ENCODE data around the gene BIRC3.

BIRC3 gene

GRCh38 chr11:102276362-102276761, 40.9 kb upstream of the BIRC3 start:
- Histone ChIP-seq H3K79me1 (ENCODE audit: low read depth, low read length) (no peaks in the 10 kb centered on the region), H3K4me3 (ENCODE audit: low read length in 2 of 2) (no peak overlapping the region), H3K4ac (ENCODE audit: low read length) (no peak overlapping the region), H2BK5ac (ENCODE audit: low read length) (no peak overlapping the region), H3K4me1 (ENCODE audit: control insufficient read depth in 2 of 2, insufficient read depth in 1 of 2, low read depth in 1 of 2, low read length in 2 of 2) (peaks cover 3 to 4% of the 10 kb centered on the region in 2 donors), H3K14ac (ENCODE audit: low read length) (no peak overlapping the region), H3K9me3 (replicated peaks in 1 of 2; ENCODE audit: control insufficient read depth in 2 of 2, insufficient read depth in 1 of 2, low read depth in 1 of 2, low read length in 2 of 2) (peaks cover 0 to 6% of the 10 kb centered on the region in 2 donors), H3K18ac (ENCODE audit: low read length) (no peak overlapping the region), H2BK15ac (ENCODE audit: low read length) (no peak overlapping the region), H3K27me3 (ENCODE audit: control insufficient read depth in 3 of 3, insufficient read depth in 3 of 3, low read depth in 1 of 3, low read length in 3 of 3) (no peaks in the 10 kb centered on the region), H2BK12ac (ENCODE audit: low read length) (no peak overlapping the region), H3K9ac (ENCODE audit: low read depth, low read length, poor library complexity) (no peak overlapping the region), H4K91ac (ENCODE audit: low read depth, low read length, poor library complexity) (no peak overlapping the region), H3K27ac (replicated peaks; ENCODE audit: low read length) (no peak overlapping the region), H2AK5ac (ENCODE audit: low read depth, low read length) (no peak overlapping the region), H2BK120ac (ENCODE audit: low read depth, low read length) (no peak overlapping the region), H4K8ac (ENCODE audit: low read depth, low read length) (no peak overlapping the region), H3K23ac (ENCODE audit: low read depth, low read length, poor library complexity) (no peak overlapping the region), H2AFZ (ENCODE audit: low read length) (no peak overlapping the region), H3K36me3 (replicated peaks in 1 of 2; ENCODE audit: control insufficient read depth in 2 of 2, insufficient read depth in 2 of 2, low read length in 2 of 2) (no peaks in the 10 kb centered on the region), H3K4me2 (ENCODE audit: insufficient read depth, low read length, poor library complexity, severe bottlenecking) (no peak overlapping the region)
- DNase-seq (ENCODE audit: low spot score): no peak
- no CpG with 5 or more reads among the region's 4 CpGs for WGBS, 2 donors (ENCODE audit: extremely low coverage in 2 of 2, insufficient read length in 2 of 2, insufficient replicate concordance in 1 of 2)

DNA sequence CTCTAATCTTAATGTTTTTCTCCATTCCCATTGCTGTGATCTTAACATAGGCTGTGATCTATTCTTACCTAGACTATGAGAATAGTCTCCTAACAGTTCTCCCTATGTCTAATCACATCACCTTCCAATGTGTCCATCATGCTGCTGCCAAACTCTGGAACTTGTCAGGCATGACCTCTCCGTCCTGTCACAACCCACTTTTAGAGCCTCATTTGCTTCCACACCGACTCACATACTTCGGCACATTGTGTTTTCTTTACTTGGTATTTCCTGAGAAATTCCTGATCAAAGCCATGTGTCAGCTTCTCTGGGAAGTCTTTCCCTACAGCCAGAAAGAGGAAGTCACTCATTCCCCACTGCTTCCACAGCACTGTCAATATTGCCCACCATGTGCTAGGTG, 40.5 kb upstream of the BIRC3 start:
- Histone ChIP-seq H3K4me1 (ENCODE audit: control insufficient read depth in 2 of 2, insufficient read depth in 1 of 2, low read depth in 1 of 2, low read length in 2 of 2) (peaks cover 3 to 4% of the 10 kb centered on the region in 2 donors), H3K4ac (ENCODE audit: low read length) (no peak overlapping the region), H2BK12ac (ENCODE audit: low read length) (no peak overlapping the region), H2BK5ac (ENCODE audit: low read length) (no peak overlapping the region), H3K14ac (ENCODE audit: low read length) (no peak overlapping the region), H4K91ac (ENCODE audit: low read depth, low read length, poor library complexity) (no peak overlapping the region), H3K9me3 (replicated peaks in 1 of 2; ENCODE audit: control insufficient read depth in 2 of 2, insufficient read depth in 1 of 2, low read depth in 1 of 2, low read length in 2 of 2) (peaks cover 0 to 6% of the 10 kb centered on the region in 2 donors), H3K27ac (replicated peaks; ENCODE audit: low read length) (no peak overlapping the region), H2AK5ac (ENCODE audit: low read depth, low read length) (no peak overlapping the region), H2BK15ac (ENCODE audit: low read length) (no peak overlapping the region), H4K8ac (ENCODE audit: low read depth, low read length) (no peak overlapping the region), H3K27me3 (ENCODE audit: control insufficient read depth in 3 of 3, insufficient read depth in 3 of 3, low read depth in 1 of 3, low read length in 3 of 3) (no peaks in the 10 kb centered on the region), H3K23ac (ENCODE audit: low read depth, low read length, poor library complexity) (no peak overlapping the region), H3K9ac (ENCODE audit: low read depth, low read length, poor library complexity) (no peak overlapping the region), H2BK120ac (ENCODE audit: low read depth, low read length) (no peak overlapping the region), H3K18ac (ENCODE audit: low read length) (no peak overlapping the region), H3K4me2 (ENCODE audit: insufficient read depth, low read length, poor library complexity, severe bottlenecking) (no peak overlapping the region), H3K79me1 (ENCODE audit: low read depth, low read length) (no peaks in the 10 kb centered on the region), H3K36me3 (replicated peaks in 1 of 2; ENCODE audit: control insufficient read depth in 2 of 2, insufficient read depth in 2 of 2, low read length in 2 of 2) (no peaks in the 10 kb centered on the region), H2AFZ (ENCODE audit: low read length) (no peak overlapping the region), H3K4me3 (ENCODE audit: low read length in 2 of 2) (no peak overlapping the region)
- DNase-seq (ENCODE audit: low spot score): no peak
- no CpG with 5 or more reads among the region's 3 CpGs for WGBS, 2 donors (ENCODE audit: extremely low coverage in 2 of 2, insufficient read length in 2 of 2, insufficient replicate concordance in 1 of 2)

GRCh38 chr11:102279641-102280170, 37.6 kb upstream of the BIRC3 start:
- Histone ChIP-seq H3K79me1 (ENCODE audit: low read depth, low read length) (no peaks in the 10 kb centered on the region), H3K4me2 (ENCODE audit: insufficient read depth, low read length, poor library complexity, severe bottlenecking) (no peak overlapping the region), H3K27me3 (ENCODE audit: control insufficient read depth in 3 of 3, insufficient read depth in 3 of 3, low read depth in 1 of 3, low read length in 3 of 3) (no peaks in the 10 kb centered on the region), H2AK5ac (ENCODE audit: low read depth, low read length) (no peak overlapping the region), H4K8ac (ENCODE audit: low read depth, low read length) (no peak overlapping the region), H3K36me3 (replicated peaks in 1 of 2; ENCODE audit: control insufficient read depth in 2 of 2, insufficient read depth in 2 of 2, low read length in 2 of 2) (no peaks in the 10 kb centered on the region), H3K14ac (ENCODE audit: low read length) (no peak overlapping the region), H4K91ac (ENCODE audit: low read depth, low read length, poor library complexity) (no peak overlapping the region), H2BK120ac (ENCODE audit: low read depth, low read length) (no peak overlapping the region), H3K4me3 (ENCODE audit: low read length in 2 of 2) (peak overlapping the region in 1 of 2 donors; percentile 1), H3K23ac (ENCODE audit: low read depth, low read length, poor library complexity) (no peak overlapping the region), H3K9ac (ENCODE audit: low read depth, low read length, poor library complexity) (no peak overlapping the region), H3K4ac (ENCODE audit: low read length) (no peak overlapping the region), H2BK5ac (ENCODE audit: low read length) (no peak overlapping the region), H3K9me3 (replicated peaks in 1 of 2; ENCODE audit: control insufficient read depth in 2 of 2, insufficient read depth in 1 of 2, low read depth in 1 of 2, low read length in 2 of 2) (peaks cover 0 to under 1% of the 10 kb centered on the region in 2 donors), H2BK12ac (ENCODE audit: low read length) (no peak overlapping the region), H3K27ac (replicated peaks; ENCODE audit: low read length) (no peak overlapping the region), H3K4me1 (ENCODE audit: control insufficient read depth in 2 of 2, insufficient read depth in 1 of 2, low read depth in 1 of 2, low read length in 2 of 2) (peaks cover 3 to 4% of the 10 kb centered on the region in 2 donors), H3K18ac (ENCODE audit: low read length) (no peak overlapping the region), H2BK15ac (ENCODE audit: low read length) (no peak overlapping the region), H2AFZ (ENCODE audit: low read length) (peak overlapping the region; percentile 67)
- WGBS, 2 donors (ENCODE audit: extremely low coverage in 2 of 2, insufficient read length in 2 of 2, insufficient replicate concordance in 1 of 2): no CpG with 5 or more reads among the region's 13 CpGs
- no peak for DNase-seq (ENCODE audit: low spot score)

- Histone ChIP-seq H3K27ac (replicated peaks; ENCODE audit: low read length) (no peak overlapping the region), H2AK5ac (ENCODE audit: low read depth, low read length) (no peak overlapping the region), H3K4me2 (ENCODE audit: insufficient read depth, low read length, poor library complexity, severe bottlenecking) (no peak overlapping the region), H3K23ac (ENCODE audit: low read depth, low read length, poor library complexity) (no peak overlapping the region), H4K91ac (ENCODE audit: low read depth, low read length, poor library complexity) (no peak overlapping the region), H3K18ac (ENCODE audit: low read length) (no peak overlapping the region), H2BK15ac (ENCODE audit: low read length) (no peak overlapping the region), H2AFZ (ENCODE audit: low read length) (peak overlapping the region; percentile 67), H3K4ac (ENCODE audit: low read length) (no peak overlapping the region), H3K9me3 (replicated peaks in 1 of 2; ENCODE audit: control insufficient read depth in 2 of 2, insufficient read depth in 1 of 2, low read depth in 1 of 2, low read length in 2 of 2) (no peaks in the 10 kb centered on the region), H3K4me3 (ENCODE audit: low read length in 2 of 2) (no peak overlapping the region), H2BK5ac (ENCODE audit: low read length) (no peak overlapping the region), H2BK120ac (ENCODE audit: low read depth, low read length) (no peak overlapping the region), H4K8ac (ENCODE audit: low read depth, low read length) (no peak overlapping the region), H3K14ac (ENCODE audit: low read length) (no peak overlapping the region), H3K9ac (ENCODE audit: low read depth, low read length, poor library complexity) (no peak overlapping the region), H3K79me1 (ENCODE audit: low read depth, low read length) (no peaks in the 10 kb centered on the region), H3K27me3 (ENCODE audit: control insufficient read depth in 3 of 3, insufficient read depth in 3 of 3, low read depth in 1 of 3, low read length in 3 of 3) (peaks cover 0 to 2% (median 0%) of the 10 kb centered on the region in 3 experiments), H3K36me3 (replicated peaks in 1 of 2; ENCODE audit: control insufficient read depth in 2 of 2, insufficient read depth in 2 of 2, low read length in 2 of 2) (no peaks in the 10 kb centered on the region), H3K4me1 (ENCODE audit: control insufficient read depth in 2 of 2, insufficient read depth in 1 of 2, low read depth in 1 of 2, low read length in 2 of 2) (peaks cover 3 to 4% of the 10 kb centered on the region in 2 donors), H2BK12ac (ENCODE audit: low read length) (no peak overlapping the region)
- no peak for DNase-seq (ENCODE audit: low spot score)
- WGBS, 2 donors (ENCODE audit: extremely low coverage in 2 of 2, insufficient read length in 2 of 2, insufficient replicate concordance in 1 of 2): no CpG with 5 or more reads among the region's 4 CpGs
Measured at GRCh38 chr11:102280245-102280833, 36.9 kb upstream of the BIRC3 start.
